ENCODE data around the gene ERLEC1.
"Not testable (repeated sequence)": the region's sequence is repeated elsewhere in the genome, so short reads cannot be mapped to it uniquely, and the experiment has no call there.

The ERLEC1 gene

DNA sequence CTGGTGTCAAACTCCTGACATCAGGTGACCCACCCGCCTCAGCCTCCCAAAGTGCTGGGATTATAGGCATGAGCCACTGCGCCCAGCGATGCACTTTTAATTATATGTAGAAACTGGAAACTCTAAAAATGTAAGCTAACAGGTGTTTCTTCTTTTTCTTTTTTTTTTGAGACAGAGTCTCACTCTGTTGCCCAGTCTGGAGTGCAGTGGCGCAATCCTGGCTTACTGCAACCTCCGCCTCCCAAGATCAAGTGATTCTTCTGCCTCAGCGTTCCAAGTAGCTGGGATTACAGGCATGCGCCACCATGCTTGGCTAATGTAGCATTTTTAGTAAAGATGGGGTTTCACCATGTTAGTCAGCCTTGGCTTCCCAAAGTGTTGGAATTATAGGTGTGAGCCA is 54.8 kb downstream of the ERLEC1 start:
- not testable (repeated sequence) for DNase-seq

DNA sequence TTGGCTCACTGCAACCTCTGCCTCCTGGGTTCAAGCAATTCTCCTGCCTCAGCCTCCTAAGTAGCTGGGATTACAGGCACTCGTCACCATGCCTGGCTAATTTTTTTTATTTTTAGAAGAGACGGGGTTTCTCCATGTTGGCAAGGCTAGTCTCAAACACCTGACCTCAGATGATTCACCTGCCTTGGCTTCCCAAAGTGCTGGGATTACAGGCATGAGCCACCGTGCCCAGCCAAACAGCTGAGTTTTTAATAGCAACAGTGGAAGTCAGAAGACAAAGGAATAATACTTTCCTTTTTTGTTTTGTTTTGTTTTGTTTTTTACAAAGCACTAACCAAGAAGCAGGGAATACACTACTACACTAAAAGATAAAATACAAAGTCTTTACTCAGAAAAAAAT is 56.0 kb downstream of the ERLEC1 start:
- no peak for DNase-seq

DNA sequence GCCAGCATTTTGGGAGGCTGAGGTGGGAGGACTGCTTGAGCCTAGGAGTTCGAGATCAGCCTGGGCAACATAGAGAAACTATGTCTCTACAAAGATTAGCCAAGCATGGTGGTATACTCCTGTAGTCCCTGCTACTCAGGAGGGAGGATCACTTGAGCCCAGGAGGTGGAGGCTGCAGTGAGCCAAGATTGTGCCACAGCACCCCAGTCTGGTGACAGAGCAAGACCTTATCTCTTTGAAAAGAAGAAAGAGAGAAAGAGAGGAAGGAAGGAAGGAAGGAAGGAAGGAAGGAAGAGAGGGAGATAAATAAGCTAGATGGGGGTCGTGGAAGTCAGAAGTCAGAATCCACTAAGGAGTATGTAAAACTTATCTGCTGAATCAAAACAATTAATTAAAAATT is 56.8 kb downstream of the ERLEC1 start:
- DNase-seq = no peak

DNA sequence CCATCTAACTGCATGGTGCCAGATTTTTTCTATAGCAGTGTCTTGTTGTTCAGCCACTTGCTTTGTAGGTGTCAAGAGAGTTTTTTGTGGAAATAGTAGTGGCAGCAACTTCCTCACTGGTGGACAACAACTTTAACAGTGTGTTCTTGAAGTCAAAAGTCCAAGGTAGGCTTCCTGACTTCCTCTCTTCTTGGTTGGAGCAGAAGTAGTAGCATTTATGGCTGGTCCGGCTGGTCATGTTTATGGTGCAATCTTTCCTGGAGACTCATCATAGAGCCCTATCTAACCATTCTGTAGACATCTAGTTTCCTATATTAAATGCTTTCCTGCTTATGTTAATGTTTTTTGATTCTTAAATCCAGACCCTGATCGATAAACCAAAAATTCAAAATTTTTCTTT is 61.2 kb downstream of the ERLEC1 start:
- no peak for DNase-seq

DNA sequence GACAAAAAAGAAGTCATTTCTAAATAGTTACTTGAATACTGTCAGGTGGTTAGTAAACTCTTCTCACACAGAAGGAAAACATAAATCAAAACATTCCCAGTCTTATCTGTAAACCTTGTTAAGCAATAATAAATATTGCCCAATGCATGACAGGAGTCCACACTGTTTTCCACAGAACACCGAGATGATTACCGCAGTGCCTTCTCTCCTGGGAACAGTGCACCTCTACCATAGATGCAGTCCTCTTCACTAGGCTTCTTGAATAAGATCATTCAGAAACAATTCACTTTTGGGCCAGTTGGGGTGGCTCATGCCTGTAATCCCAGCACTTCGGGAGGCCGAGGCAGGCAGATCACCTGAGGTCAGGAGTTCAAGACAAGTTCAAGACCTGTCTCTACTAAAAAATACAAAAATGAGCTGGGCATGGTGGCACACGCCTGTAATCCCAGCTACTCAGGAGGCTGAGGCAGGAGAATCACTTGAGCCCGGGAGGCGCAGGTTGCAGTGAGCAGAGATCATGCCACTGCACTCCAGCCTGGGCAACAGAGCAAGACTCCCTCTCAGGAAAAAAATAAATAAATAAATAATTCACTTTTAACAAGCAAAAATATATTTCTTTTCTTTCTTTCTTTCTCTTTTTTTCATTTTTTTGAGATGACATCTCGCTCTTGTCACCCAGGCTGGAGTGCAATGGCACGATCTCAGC is 64.4 kb downstream of the ERLEC1 start:
- not testable (repeated sequence) for DNase-seq

DNA sequence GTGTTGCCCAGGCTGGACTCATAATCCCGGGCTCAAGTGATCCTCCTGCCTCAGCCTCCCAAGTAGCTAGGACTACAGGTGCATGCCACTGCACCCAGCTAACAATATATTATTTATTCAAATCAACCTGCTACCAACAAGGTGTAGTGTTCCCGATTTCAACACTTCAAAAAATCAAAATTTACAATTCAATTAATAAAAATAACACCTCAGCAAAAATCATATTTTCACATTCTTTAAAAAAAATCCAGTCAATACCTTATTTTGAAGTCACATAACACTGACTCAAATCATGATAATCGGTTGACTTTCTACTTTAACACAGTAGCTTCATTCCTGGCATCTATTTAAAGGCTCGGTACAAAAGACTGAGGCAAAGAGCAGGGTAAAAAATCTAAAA is 65.7 kb downstream of the ERLEC1 start:
- DNase-seq = no peak

DNA sequence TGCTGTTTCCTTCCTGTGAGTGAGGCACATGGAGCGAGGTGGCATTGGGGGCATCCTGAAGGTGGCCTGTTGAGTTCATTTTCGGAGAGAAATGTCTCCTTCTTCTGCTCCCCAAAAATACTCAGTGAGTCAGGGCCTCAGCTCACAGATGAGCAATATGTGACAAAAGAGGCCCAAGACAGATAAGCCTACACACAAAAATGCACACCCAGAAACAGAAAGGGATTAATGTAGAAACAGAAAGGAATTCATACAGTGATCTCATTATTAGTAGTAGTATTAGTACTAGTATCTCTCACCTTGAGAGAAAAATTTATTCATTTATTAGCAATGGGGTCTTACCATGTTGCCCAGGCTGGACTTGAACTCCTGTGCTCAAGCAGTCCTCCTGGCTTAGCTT is 67.8 kb downstream of the ERLEC1 start:
- DNase-seq = no peak

DNA sequence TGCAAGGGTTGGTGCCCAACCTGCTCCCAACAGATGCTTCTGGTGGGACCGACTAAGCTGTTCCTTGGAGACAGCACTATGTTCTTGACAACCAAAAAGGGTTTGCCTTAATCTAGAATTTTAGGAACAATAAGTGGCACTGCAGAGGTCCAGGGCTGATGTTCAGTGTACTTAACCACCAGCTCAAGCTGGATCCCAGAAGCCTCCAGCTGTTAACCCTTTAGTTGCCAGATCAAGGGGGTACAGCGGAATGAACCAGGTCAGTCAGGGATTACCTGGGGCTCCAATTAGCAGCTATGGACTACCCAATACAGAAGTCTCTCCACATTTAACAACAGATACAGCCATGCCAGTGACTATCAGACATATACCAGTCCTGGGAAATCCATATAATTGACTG is 69.4 kb downstream of the ERLEC1 start:
- DNase-seq = no peak

DNA sequence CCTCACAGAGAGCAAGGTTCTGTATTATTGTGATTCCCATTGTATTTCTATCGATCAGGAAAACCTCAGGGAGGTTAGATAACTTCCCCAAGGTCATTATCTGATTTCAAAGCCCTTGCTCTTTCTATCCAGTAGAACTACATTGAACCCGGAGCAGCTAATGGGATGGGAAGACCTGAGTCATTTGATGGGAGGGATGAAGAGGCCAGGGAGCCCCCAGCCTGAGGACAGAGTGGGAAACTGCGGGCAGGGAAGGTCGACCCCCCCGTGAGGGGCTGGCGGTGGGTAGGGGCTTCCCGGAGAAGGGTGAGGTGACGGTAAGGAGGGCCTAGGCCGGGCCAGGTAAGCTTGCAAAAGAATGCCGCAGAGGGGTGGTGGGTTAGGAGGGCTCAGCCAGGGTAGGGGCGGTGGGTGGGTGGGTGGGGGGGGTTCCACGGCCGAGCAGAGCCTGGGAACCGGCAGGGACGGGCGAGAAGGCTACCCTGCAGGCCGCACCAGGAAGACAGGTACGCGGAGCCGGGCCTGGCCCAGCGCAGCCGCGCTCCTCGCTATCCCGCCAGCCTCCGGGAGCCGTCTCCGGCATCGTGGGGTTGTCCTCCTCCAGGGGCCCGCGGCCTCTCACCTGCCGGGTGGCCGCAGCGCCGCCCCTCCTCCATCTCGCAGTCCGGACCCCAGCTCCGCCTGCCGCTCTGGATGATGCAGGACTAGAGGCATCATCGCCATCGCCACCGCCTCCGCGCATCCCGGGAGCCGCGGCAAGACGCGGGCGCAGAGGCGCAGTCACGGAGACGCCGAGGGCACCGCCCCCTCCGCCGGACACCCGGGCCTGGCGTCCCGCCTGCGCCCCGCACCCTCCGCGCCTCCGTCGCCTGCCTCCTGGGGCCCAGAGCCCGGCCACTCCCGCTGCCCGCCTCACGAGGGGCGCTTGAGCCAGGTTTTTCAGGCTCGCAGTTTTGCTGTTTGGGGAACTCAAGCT is 72.7 kb downstream of the ERLEC1 start, which contains the start of gene GPR75:
Gene GPR75 (minus strand): TSS at position 762 of the 976 bp plus-strand sequence. CDS start 5,211 bp downstream, outside the sequence.
- DNase-seq = no peak

DNA sequence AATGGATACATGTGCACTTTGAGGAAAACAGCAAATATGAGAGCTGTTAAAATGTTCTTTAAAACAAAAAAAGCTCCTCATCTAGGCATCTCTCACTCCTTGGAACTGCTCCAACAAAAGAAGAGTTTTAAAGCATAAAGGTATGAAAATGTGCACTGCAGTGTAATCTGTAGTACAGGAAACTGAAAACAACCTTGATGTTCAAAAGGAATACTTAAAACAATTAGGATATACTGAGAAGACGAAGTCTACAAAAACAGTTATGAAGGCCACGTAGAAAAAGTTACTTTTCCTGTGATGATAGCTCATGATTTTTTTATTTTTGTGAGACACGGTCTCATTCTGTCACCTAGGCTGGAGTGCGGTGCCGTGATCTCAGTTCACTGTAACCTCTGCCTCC is 75.0 kb downstream of the ERLEC1 start:
- no peak for DNase-seq

DNA sequence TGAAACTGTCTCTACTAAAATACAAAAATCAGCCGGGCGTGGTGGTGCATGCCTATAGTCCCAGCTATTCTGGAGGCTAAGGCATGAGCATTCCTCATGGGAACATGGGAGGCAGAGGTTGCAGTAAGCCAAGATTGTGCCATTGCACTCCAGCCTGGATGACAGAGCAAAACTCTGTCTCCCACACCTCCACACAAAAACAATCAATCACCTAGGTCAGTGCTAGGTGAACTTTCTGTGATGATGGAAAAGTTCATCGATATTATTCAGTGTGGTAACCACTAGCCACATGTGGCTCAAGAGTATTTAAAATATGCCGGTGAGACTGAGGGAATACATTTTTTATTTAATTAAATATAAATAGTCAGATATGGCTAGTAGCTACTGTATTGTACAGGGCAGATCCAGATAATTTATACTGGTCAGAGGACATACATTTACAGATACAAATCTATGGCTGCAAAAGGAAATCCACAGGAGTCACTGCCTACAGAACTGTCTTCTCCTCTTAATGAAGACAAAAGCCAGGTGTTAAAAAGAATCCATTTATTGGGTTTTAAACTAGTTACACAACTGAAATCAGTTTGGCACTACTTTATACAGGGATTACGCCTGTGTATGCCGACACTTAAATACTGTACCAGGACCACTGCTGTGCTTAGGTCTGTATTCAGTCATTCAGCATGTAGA is 76.8 kb downstream of the ERLEC1 start:
- no peak for DNase-seq

DNA sequence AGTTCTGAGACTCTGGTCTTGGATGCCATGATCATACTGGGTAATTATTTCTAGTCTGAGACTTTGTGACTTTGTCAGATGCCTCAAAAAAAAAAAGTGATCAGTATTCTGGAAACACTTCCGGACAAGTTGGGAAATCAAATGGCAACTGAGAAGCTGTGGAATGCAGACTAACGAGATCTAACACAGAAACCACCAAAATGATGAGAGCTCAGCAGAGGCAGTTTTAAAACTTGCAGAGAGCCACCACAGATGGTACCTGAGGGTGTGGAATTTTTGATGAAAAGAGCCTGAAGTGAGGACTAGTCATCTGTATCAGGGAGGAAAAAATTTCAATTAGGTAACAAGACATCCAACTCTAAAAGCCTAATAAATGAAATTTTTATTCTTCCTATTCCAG is 78.4 kb downstream of the ERLEC1 start:
- no peak for DNase-seq

DNA sequence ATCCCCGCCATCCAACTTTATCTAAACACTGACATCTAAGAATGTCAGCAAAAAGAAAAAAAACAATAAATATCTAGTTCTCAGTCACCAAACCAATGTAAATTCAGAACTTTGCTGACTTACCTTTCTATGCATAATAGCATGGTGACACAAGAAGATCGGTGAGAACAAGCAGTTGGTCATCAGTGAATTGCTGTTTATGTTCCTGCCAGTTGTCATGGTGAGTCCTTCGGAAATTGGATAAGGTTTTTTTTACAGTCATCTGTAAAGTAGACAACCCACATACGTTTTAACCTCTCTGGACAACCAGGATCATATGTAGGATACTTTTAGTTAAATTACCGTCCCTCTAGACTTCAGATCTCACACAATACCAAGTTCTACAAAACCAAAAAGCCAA is 79.1 kb downstream of the ERLEC1 start:
- DNase-seq = no peak

DNA sequence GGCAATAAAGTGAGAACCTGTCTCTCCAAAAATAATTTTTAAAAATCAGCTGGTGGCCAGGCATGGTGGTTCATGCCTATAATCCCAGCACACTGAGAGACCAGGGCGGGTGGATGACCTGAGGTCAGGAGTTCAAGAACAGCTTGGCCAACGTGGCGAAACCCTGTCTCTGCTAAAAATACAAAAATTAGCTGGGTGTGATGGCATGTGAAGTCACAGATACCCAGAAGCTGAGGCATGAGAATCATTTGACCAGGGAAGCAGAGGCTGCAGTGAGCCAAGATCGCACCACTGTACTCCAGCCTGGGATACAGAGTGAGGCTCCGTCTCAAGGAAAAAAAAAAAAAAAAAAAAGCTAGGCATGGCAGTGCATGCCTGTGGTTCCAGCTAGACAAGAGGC is 80.3 kb downstream of the ERLEC1 start:
- no peak for DNase-seq

DNA sequence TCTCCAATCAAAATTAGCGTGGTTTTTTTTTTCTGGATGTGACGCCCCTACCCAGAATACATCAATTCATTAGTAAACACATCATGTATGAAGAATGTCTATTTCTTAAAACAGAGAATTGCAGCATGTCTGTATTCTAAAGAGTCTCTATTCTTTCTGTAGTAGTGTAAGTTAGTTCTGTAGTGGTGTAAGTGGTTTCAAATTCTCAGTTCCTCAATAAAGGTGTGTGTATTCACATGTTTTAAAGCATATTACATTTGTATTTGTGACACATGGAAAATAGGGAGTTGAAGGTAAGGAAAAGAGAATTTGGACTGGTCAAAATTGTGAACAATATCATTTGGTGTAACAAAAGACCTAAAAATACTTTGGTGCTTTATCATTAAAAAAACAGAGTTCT is 80.9 kb downstream of the ERLEC1 start:
- no peak for DNase-seq
